Medulla oblongata (tissue), 1 donor: ENCODE data around the gene HRK.

ENCODE experiments used
- DNase-seq: peaks from one replicate; pipeline ENCODE4 v3.0.0-alpha.2; 2015; ENCODE audit errors: extremely low spot score

HRK gene

DNA sequence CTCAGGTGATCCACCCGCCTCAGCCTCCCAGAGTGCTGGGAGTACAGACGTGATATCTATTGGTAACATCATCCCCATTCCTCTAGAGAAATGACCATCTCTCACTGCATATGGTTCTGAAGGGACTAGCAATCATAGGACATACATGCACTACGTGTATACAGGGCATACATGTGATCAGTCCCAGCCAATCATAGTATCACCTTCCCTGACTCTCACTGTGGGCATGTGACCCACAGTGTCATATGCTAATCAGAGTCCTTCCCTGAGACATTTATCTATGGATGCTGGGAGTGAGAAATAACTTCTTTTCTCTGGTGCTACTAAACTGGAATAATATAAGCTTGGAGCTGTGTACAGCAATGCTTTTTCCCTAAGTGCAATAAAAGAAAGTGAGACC is 17.4 kb upstream of the HRK start:
- DNase-seq: no peak

- DNase-seq: no peak
Measured at GRCh38 chr12:116897476-116897875, 16.2 kb upstream of the HRK start.

DNA sequence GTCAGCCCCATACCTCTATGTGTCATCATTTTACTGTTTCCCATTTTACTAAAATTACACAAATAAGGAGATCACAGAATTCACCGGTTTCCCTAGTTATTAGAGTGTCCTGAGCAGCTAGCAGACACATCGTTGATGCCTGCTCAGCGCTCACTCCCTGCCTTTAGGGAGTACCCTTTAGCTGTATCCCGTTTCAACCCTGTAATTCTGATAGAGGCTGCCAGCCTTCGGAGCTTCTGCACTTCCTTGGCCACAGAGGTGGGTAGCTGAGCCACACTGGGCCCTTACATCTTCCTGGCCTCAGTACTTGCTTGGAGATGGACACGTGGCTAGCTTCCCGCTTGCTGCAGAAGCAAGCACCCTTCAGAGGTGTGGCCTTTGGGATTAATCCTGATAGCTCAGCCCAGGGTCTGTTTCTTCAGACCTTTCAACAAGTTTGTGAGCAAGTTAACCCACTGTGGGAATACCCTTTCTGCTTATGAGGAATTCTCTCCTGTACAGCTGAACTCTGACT is 15.2 kb upstream of the HRK start:
- DNase-seq: no peak

DNA sequence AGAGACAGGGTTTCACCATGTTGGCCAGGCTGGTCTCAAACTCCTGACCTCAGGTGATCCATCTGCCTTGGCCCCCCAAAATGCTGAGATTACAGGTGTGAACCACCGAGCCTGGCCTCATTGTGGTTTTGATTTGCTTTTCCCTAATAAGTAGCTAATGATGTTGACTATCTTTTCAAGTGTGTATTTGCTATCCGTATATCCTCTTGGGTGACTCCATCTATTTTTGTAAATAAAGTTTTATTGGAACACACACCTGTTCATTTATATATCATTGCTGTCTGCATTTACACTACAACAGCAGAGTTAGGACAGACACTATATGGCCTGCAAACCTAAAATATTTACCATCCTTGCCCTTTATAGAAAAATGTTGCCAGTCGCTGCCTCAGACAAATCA is 13.7 kb upstream of the HRK start:
- DNase-seq: no peak

DNA sequence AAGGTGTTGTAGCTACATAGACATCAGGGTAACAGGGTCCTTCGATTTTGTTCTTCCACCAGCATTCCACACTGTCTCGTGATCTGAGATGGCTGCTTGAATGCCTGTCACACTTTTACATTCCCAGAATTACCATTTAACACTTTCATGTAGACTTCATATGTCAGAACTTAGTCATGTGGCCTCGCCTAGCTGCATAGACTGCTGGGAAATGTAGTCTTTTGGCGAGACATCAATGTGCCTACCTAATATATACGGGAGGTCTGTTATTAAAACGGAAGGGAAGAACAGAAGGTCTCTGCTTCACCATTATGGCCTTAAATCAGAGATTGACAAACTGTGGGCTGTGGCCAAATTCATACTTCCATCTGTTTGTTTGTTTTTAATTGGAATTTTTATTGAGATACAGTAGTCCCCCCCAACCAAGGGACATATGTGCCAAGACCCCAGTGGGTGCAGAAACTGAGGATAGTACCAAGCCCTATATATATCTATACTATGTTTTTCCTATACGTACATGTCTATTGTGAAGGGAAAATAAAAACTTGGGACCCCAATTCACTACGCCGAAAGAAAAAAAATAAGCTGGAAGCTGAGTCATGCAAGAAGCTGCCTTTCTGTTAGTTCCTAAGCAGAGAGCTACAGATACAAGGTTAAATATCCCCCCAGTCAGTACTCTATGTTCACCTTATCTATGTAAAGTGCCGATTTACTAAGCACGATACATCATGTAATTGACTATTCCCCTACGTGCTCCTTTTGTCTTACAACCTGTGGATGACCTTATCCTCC is 11.3 kb upstream of the HRK start:
- no peak for DNase-seq

GRCh38 chr12:116891019-116891418 is 9.8 kb upstream of the HRK start:
- no peak for DNase-seq

GRCh38 chr12:116890330-116890729 is 9.1 kb upstream of the HRK start:
- no peak for DNase-seq

GRCh38 chr12:116887897-116888296 is 6.7 kb upstream of the HRK start:
- no peak for DNase-seq

- DNase-seq: no peak
Measured at GRCh38 chr12:116887244-116887643, 6.0 kb upstream of the HRK start.

DNA sequence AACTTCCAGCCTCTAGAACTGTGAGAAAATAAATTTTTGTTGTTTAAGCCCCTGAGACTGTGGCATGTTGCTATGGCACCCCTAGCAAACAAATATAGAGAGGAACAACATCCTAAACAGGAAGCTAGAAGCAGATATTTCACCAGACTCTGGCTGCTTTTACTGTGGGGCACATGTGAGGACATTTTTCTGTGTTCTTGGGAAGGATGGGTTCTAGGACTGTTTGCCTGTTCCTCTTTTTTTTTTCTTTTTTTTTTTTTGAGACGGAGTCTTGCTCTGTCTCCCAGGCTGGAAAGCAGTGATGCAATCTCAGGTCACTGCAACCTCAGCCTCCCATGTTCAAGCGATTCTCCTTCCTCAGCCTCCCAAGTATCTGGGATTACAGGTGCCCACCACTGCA is 4.2 kb upstream of the HRK start:
- DNase-seq: no peak

DNA sequence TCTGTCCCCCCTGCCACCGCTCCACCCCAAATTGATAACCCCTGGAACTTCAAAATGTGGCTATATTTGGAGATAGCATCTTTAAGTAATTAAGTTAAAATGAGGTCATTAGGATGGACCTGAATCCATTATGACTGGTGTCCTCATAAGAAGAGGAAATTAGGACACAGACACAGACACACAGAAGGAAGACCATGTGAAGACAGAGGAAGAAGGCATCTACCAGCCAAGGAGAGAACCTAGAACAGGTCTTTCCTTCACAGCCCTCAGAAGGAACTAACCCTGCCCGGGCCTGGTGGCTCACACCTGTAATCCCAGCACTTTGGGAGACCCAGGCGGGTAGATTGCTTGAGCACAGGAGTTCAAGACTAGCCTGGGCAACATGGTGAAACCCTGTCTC is 3.6 kb upstream of the HRK start:
- no peak for DNase-seq

GRCh38 chr12:116882742-116883141 is 1.5 kb upstream of the HRK start:
- peak; percentile 53 for DNase-seq

- DNase-seq: no peak
Measured at GRCh38 chr12:116881877-116882507, 751 bp upstream of the HRK start.

DNA sequence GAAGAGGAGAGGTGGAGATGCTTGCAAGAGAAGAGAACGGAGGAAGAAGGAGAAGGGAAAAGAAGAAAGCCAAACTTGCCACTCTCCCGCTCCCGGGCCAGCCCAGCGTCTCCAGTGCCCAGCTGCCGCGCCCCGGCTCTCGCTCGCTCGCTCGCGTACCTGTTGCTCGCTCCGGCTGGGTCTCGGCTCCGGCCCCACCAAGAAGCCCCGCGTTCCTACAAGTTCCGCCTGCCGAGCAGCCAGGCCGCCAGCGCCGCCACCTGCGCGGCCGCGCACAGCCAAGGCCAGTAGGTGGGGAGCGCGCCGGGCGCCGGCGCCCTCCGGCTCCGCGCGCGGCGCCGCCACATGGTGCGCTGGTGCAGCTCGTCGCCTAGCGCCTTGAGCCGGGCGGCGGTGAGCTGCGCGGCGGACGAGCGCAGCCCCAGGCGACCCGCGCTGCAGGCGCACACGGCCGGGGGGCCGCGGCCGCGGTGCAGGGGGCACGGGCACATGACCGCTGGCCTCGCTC is 370 bp downstream of the HRK start:
- DNase-seq: no peak

DNA sequence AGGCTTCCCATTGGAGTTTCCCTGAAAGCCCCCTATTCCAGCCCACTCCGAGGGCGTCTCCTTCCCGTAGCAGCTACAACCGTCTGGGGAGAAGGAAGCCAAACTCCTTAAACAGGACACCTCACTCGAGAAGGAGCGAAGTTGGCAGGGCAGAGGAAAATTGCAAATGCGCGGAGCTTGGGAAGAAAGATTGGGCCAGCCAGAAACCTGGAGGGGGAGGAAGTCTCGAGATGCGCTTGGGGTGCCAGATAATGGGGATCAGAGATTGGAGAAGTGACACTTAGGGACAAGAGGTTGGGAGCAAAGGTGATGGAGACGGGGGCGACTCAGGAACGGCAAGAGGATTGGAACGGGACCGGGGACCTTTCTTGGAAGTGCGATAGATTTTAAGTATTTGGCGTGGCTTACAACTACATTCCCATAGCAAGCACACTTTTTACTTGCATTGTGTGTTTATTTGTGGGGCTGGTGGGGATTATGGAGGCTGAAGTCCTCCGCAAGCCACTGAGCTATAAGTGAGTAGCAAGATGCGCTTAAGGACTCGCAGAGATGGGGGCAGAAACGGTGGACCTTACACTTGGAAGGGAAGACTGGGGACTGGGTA is 926 bp downstream of the HRK start:
- DNase-seq: no peak

GRCh38 chr12:116879509-116880212 is 1.6 kb downstream of the HRK start:
- DNase-seq: no peak

DNA sequence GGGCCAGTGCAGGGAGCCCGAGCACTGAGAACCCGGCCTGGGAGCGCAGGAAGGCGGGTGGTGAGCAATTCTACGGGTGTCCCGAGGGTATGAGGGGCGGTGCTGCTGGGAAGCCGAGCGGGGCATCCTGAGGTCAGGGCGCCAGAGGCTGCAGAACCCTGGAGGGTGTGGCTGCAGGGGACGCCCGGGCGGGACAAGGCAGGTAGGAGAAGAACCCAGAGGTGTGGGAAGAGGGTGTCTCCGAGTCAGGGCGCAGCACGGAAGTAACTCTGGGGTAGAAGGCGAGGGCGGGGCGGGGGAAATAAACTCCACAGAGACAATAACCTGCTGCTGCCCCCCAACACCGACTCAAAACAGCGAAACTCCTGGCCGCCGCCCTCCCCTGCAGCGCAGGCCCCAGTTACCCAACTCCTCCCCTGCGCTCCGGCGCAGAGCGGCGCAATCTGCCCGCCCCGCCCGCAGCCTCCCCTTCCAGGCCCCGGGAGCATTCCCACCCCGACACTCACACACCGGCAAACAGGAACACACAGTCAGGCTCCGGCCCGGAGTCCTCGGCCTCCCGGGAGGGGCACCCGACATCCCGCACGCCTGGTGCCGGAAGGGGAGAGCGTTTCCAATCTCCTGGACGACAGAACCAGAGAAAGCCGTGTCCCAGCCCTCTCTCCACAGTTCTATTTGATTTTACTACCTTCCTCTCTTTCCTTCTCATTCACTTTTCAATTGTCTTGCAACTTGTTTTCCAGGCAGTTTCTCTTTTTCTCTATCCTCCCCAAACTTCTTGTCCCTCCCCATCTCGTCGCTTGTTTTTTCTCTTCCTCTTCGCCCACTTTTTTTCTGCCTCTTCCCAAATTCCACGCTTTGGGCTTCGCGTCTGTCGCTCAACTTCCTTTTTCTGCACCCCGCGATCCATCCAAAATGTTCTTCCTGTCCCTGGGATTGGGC is 2.4 kb downstream of the HRK start:
- no peak for DNase-seq

DNA sequence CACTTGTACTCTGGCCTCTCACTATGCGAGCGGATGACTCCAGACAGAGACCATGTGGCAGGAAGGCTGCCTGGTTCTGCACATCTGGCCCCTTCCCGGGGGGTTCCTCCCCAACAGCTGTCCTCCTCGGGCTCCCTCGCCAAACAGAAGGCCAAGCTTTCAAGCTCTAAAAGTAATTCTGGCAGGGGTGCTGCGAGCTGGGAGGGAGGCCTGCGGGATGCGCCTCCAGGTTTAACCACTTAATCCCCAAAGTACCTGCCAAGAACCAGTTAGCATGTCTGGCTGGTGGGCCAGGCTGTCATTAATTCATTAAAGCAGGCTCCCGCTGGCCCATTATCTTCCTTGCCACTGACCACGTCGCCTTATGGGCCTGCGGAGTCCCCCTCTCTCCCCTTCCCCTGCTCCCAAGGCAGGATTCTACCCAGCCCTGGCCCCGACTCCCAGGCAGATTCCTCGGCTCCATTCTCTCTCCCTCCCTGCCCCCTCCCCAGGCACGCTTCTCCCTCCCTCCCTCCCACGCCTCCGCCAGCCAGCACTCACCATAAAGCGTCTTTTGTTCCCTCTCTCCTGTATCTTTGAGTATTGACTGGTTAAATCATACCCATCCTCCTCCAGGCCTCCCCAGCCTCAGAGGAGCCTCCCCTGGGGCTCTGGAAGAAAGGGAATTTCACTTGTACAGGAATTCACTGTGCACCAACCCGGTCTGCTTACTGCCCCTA is 4.9 kb downstream of the HRK start:
- no peak for DNase-seq

GRCh38 chr12:116874324-116874995 is 6.8 kb downstream of the HRK start:
- no peak for DNase-seq

DNA sequence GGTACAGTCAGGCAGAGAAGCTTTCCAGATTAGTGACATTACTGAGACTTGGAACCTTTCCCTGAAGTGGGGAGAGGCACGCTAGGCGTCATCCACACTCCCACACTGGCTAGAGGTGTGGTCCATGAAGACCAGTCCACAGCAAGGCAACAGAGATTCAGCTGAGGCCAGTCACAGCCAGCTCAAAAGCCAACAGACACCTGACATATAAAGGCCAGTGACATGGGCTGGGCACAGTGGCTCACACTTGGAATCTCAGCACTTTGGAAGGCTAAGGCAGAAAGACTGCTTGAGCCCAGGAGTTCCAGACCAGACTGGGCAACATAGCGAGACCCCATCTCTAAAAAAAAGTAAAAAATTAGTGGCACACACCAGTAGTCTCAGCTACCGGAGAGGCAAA is 10.9 kb downstream of the HRK start:
- no peak for DNase-seq
